CD14-positive monocyte (primary cell): ENCODE results near the gene ALKBH4. TPM values are rescaled to one million over a fixed set of nuclear protein-coding genes. Genes with fewer than 3 reads are reported as not detected.

ENCODE experiments used
- DNase-seq, 3 donors: peaks; one replicate each; pipeline ENCODE4 v3.0.0-alpha.2; 2011 to 2022
- H2AFZ ChIP-seq: 2 replicates; pipeline ENCODE4 v1.6.0; 2012; ENCODE audit warnings: mild to moderate bottlenecking, low read depth, low read length, inconsistent platforms; ENCODE audit not compliant: insufficient read depth, poor library complexity, severe bottlenecking
- H3K27ac ChIP-seq, 2 donors: 1 replicate in 1 of 2; 2 replicates in 1 of 2; pipeline ENCODE4 v1.5.1; 2012 to 2013; ENCODE audit warnings: low read length in 2 of 2, control low read depth in 1 of 2, inconsistent platforms in 1 of 2, low read depth in 1 of 2, mild to moderate bottlenecking in 1 of 2
- H3K27me3 ChIP-seq, 2 donors: one replicate each; pipeline versions ENCODE4 v1.6.0 to v1.6.1; 2011 to 2013; ENCODE audit warnings: low read length in 2 of 2; ENCODE audit not compliant: control insufficient read depth in 2 of 2, insufficient read depth in 2 of 2
- H3K36me3 ChIP-seq, 2 donors: replicated peaks in 1 of 2; 1 replicate in 1 of 2; 2 replicates in 1 of 2; pipeline versions ENCODE4 v1.5.1 to v1.6.1; 2012 to 2013; ENCODE audit warnings: low read length in 2 of 2, control low read depth in 1 of 2, inconsistent platforms in 1 of 2, mild to moderate bottlenecking in 1 of 2; ENCODE audit not compliant: insufficient read depth in 2 of 2, control insufficient read depth in 1 of 2
- H3K4me1 ChIP-seq, 2 donors: 1 replicate in 1 of 2; 2 replicates in 1 of 2; pipeline versions ENCODE4 v1.5.1 to v1.6.1; 2012 to 2013; ENCODE audit warnings: low read length in 2 of 2, control low read depth in 1 of 2, inconsistent platforms in 1 of 2, mild to moderate bottlenecking in 1 of 2, moderate library complexity in 1 of 2; ENCODE audit not compliant: insufficient read depth in 2 of 2, control insufficient read depth in 1 of 2
- H3K4me2 ChIP-seq: replicated peaks from 2 replicates; pipeline ENCODE3; 2012; ENCODE audit warnings: low read length, moderate library complexity, mild to moderate bottlenecking; ENCODE audit not compliant: poor library complexity, severe bottlenecking; ENCODE audit errors: extremely low read depth
- H3K4me3 ChIP-seq, 3 experiments: fragments of 200-600 bp in 1 of 3; sonication (generic) in 1 of 3; replicated peaks in 1 of 3; 1 replicate in 2 of 3; 2 replicates in 1 of 3; pipeline ENCODE4 v1.5.1; 2011 to 2013; ENCODE audit warnings: low read length in 3 of 3, mild to moderate bottlenecking in 3 of 3, control low read depth in 2 of 3, low read depth in 2 of 3, inconsistent platforms in 1 of 3, moderate library complexity in 1 of 3
- H3K79me2 ChIP-seq: 2 replicates; pipeline ENCODE4 v1.6.0; 2012; ENCODE audit warnings: mild to moderate bottlenecking, control low read depth, inconsistent platforms, low read length, moderate library complexity; ENCODE audit not compliant: insufficient read depth
- H3K9ac ChIP-seq: 2 replicates; pipeline ENCODE4 v1.6.0; 2017; ENCODE audit warnings: low read length, mild to moderate bottlenecking; ENCODE audit not compliant: insufficient read depth, poor library complexity, severe bottlenecking
- H3K9me3 ChIP-seq, 2 donors: replicated peaks in 1 of 2; 1 replicate in 1 of 2; 2 replicates in 1 of 2; pipeline versions ENCODE4 v1.5.1 to v1.6.1; 2012 to 2013; ENCODE audit warnings: low read length in 2 of 2, control low read depth in 1 of 2; ENCODE audit not compliant: control insufficient read depth in 1 of 2, insufficient read depth in 1 of 2
- H4K20me1 ChIP-seq: 2 replicates; pipeline ENCODE4 v1.6.0; 2012; ENCODE audit warnings: mild to moderate bottlenecking, low read length, control low read depth, moderate library complexity; ENCODE audit not compliant: insufficient read depth
- H3K27ac Mint-ChIP-seq, 7 donors: one replicate each; pipeline ENCODE4 v1.8.0; 2020; ENCODE audit warnings: mild to moderate bottlenecking in 7 of 7, mixed read lengths in 7 of 7, moderate library complexity in 6 of 7, inconsistent platforms in 2 of 7
- H3K27me3 Mint-ChIP-seq, 3 donors: one replicate each; pipeline ENCODE4 v1.8.0; 2021 to 2022; ENCODE audit warnings: low read depth in 3 of 3, mild to moderate bottlenecking in 3 of 3, mixed read lengths in 3 of 3, moderate library complexity in 3 of 3, inconsistent platforms in 1 of 3
- H3K36me3 Mint-ChIP-seq, 2 donors: one replicate each; pipeline ENCODE4 v1.8.0; 2020; ENCODE audit warnings: mixed read lengths in 2 of 2, inconsistent platforms in 1 of 2, mild to moderate bottlenecking in 1 of 2
- H3K4me1 Mint-ChIP-seq: one replicate; pipeline ENCODE4 v1.8.0; 2020; ENCODE audit warnings: mild to moderate bottlenecking, mixed read lengths
- H3K4me3 Mint-ChIP-seq, 2 donors: one replicate each; pipeline ENCODE4 v1.8.0; 2020; ENCODE audit warnings: mild to moderate bottlenecking in 2 of 2, mixed read lengths in 2 of 2, moderate library complexity in 1 of 2
- H3K9me3 Mint-ChIP-seq, 7 donors: one replicate each; pipeline ENCODE4 v1.8.0; 2020 to 2022; ENCODE audit warnings: mixed read lengths in 7 of 7, mild to moderate bottlenecking in 6 of 7, moderate library complexity in 6 of 7, inconsistent platforms in 2 of 7
- CTCF ChIP-seq: fragments of 200-600 bp; IDR thresholded peaks from one replicate; pipeline ENCODE4 v1.8.0; 2022; ENCODE audit warnings: antibody characterized with exemption, mild to moderate bottlenecking
- WGBS: methylation state at CpG from one replicate; pipeline ENCODE4 v1.1.5; 2013; ENCODE audit warnings: missing lambda C conversion rate; ENCODE audit not compliant: insufficient coverage; 5-methylcytosine and 5-hydroxymethylcytosine counted together
- intact Hi-C, 2 donors: fragments of 100-400 bp; cut with micrococcal nuclease; formaldehyde crosslinking; loops; one replicate each; pipeline versions ENCODE4 v1.15.0 to v1.15.1; 2023
- polyA plus RNA-seq, 3 donors: library from polyadenylated mRNA; depleted of rRNA in 1 of 3; unstranded in 2 of 3; stranded (reverse) in 1 of 3; fragments of 300-500 nt in 2 of 3; fragments of >200 nt in 1 of 3; fragmentation: Illumina TruSeq in 2 of 3; gene quantifications; 1 replicate in 2 of 3; 2 replicates in 1 of 3; pipeline ENCODE4 v1.2.3, GENCODE V29; 2012 to 2021

Gene ALKBH4
- polyA plus RNA-seq, 3 donors = 2.9 to 11.8 (median 9.7) TPM

GRCh38 chr7:102410918-102411317 is 53.7 kb downstream of the ALKBH4 start:
- H3K27ac Mint-ChIP-seq = peak overlapping the region in 3 of 7 donors; percentile 12 to 54 (median 32)
- peaks cover 65 to 96% of the 10 kb centered on the region in 2 donors for H3K36me3 ChIP-seq

DNA sequence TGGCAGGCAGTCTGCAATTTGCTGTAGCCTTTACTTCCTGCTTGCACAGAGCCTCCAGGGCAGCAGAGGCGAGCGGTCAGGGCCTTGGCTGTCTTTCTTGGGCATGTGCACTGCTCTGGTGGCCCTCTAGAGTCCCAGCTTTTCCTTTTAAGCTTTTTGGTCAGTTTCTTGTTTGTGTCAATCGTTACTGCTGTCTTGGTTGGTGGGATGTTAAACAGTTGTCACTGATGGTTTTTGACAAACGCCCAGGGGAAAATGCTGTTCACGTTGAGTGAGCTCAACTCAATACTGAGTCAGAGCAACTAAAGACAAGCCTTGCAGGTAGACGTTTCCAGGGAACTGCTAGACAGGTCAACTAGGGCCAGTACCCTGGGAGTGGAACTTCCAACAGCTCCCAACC is 54.5 kb downstream of the ALKBH4 start:
- Histone ChIP-seq H3K9ac (no peak overlapping the region), H2AFZ (no peak overlapping the region), H3K27ac (no peak overlapping the region), H3K79me2 (no peaks in the 10 kb centered on the region), H4K20me1 (no peaks in the 10 kb centered on the region), H3K9me3 (no peaks in the 10 kb centered on the region), H3K27me3 (no peaks in the 10 kb centered on the region), H3K4me3 (no peak overlapping the region), H3K4me1 (no peaks in the 10 kb centered on the region), H3K4me2 (no peak overlapping the region), H3K36me3 (peaks cover 67 to 96% of the 10 kb centered on the region in 2 donors)
- 70% methylated on average over 4 of the region's 6 CpGs for WGBS
- H3K27ac Mint-ChIP-seq = peak overlapping the region in 3 of 7 donors; percentile 5 to 41 (median 40)
- H3K36me3 Mint-ChIP-seq = peaks cover 73 to 93% of the 10 kb centered on the region in 2 donors
- no peak for DNase-seq
- no peak for TF ChIP-seq CTCF
- no peaks in the 10 kb centered on the region for H3K27me3 Mint-ChIP-seq
- intact Hi-C loops = loop anchor here (5.0 kb wide), 2 partner anchors 37 to 42 kb away; no protein-coding TSS in a partner anchor
- peaks cover 0 to 3% (median 0%) of the 10 kb centered on the region in 7 donors for H3K9me3 Mint-ChIP-seq
- no peak overlapping the region for H3K4me3 Mint-ChIP-seq
- H3K4me1 Mint-ChIP-seq = peaks cover 4% of the 10 kb centered on the region

More at GRCh38 chr7:102410918-102411317, 53.7 kb downstream of the ALKBH4 start:
- Histone ChIP-seq H3K27me3 (no peaks in the 10 kb centered on the region), H3K79me2 (no peaks in the 10 kb centered on the region), H2AFZ (no peak overlapping the region), H3K4me1 (no peaks in the 10 kb centered on the region), H4K20me1 (no peaks in the 10 kb centered on the region), H3K9ac (no peak overlapping the region), H3K27ac (no peak overlapping the region), H3K4me3 (no peak overlapping the region), H3K9me3 (no peaks in the 10 kb centered on the region), H3K4me2 (no peak overlapping the region)
- H3K4me3 Mint-ChIP-seq = no peak overlapping the region
- H3K9me3 Mint-ChIP-seq = peaks cover 0 to 3% (median 0%) of the 10 kb centered on the region in 7 donors
- intact Hi-C loops = loop anchor here (5.0 kb wide), 2 partner anchors 36 to 41 kb away; no protein-coding TSS in a partner anchor
- WGBS = 96% methylated on average over 5 of the region's 5 CpGs
- no peak for DNase-seq
- H3K36me3 Mint-ChIP-seq = peaks cover 68 to 91% of the 10 kb centered on the region in 2 donors
- no peak for TF ChIP-seq CTCF
- H3K27me3 Mint-ChIP-seq = no peaks in the 10 kb centered on the region
- H3K4me1 Mint-ChIP-seq = peaks cover 9% of the 10 kb centered on the region
